Gastrocnemius medialis (tissue), 4 donors: ENCODE data around the gene COLEC11.

Source experiments
- POLR2A ChIP-seq, 2 donors: fragments of 450-650 bp; IDR thresholded peaks; one replicate each; pipeline ENCODE4 v1.6.1; 2017; ENCODE audit warnings: antibody characterized with exemption in 2 of 2, mild to moderate bottlenecking in 2 of 2, moderate library complexity in 2 of 2
- TF ChIP-seq, protein P1 (sequence below), 5 experiments: fragments of 450-650 bp in 3 of 5; fragments of 200-600 bp in 2 of 5; sonication (generic) in 2 of 5; IDR thresholded peaks in 4 of 5; conservative IDR thresholded peaks in 1 of 5; 1 replicate in 4 of 5; 2 replicates in 1 of 5; pipeline ENCODE4 v1.5.1; 2016 to 2019; ENCODE audit warnings: antibody characterized with exemption in 5 of 5, mild to moderate bottlenecking in 3 of 5, moderate library complexity in 3 of 5

DNA sequence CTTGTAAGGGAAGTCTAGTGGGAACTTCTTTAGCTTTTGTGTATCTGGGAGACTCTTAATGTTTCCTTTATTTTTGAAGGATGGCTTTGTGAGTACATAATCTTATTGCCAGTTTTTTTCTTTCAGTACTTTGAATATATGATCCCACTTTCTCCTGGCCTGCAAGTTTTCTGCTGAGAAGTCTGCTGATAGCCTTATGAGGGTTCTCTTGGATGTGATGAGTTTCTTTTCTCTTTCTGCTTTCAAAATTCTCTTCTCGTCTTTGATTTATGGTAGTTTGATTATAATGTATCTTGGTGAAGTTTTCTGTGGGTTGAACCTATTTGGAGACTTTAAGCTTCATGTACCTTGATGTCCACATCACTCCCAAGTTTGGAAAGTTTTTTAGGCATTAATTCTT is 28.1 kb downstream of the COLEC11 start:
- TF ChIP-seq, protein P1, sequence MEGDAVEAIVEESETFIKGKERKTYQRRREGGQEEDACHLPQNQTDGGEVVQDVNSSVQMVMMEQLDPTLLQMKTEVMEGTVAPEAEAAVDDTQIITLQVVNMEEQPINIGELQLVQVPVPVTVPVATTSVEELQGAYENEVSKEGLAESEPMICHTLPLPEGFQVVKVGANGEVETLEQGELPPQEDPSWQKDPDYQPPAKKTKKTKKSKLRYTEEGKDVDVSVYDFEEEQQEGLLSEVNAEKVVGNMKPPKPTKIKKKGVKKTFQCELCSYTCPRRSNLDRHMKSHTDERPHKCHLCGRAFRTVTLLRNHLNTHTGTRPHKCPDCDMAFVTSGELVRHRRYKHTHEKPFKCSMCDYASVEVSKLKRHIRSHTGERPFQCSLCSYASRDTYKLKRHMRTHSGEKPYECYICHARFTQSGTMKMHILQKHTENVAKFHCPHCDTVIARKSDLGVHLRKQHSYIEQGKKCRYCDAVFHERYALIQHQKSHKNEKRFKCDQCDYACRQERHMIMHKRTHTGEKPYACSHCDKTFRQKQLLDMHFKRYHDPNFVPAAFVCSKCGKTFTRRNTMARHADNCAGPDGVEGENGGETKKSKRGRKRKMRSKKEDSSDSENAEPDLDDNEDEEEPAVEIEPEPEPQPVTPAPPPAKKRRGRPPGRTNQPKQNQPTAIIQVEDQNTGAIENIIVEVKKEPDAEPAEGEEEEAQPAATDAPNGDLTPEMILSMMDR (IDR thresholded peaks at IDR 0.05 in 4 of 5, conservative IDR thresholded peaks at IDR 0.05 in 1 of 5): no peak
- TF ChIP-seq POLR2A (IDR thresholded peaks at IDR 0.05): no peak
